GM23338 (cell line): Measurements from ENCODE around the gene PSMD2. TPM values are rescaled to one million over a fixed set of nuclear protein-coding genes. Genes with fewer than 3 reads are reported as not detected.
A peak's percentile ranks its signal among the peaks of the same experiment; 100 is the strongest.

Experiments
- ATAC-seq: fragments of 200-7000 bp; cut with Tn5 transposase; 3 replicates; pipeline ENCODE4 v1.9.1; 2020
- DNase-seq: peaks from one replicate; pipeline ENCODE4 v3.0.0-alpha.2; 2015; ENCODE audit warnings: low spot score
- H2AFZ ChIP-seq: fragments of 200-600 bp; sonication (generic); 2 replicates; pipeline ENCODE4 v1.8.0; 2016; ENCODE audit warnings: antibody characterized with exemption, mild to moderate bottlenecking, moderate library complexity
- H3F3A ChIP-seq: fragments of 200-600 bp; sonication (generic); replicated peaks from 2 replicates; pipeline ENCODE4 v1.8.0; 2017; ENCODE audit warnings: antibody characterized with exemption, mixed run types, low read depth
- H3K27ac ChIP-seq: fragments of 200-600 bp; sonication (generic); 2 replicates; pipeline ENCODE4 v1.6.1; 2016; ENCODE audit warnings: low read depth
- H3K27me3 ChIP-seq: fragments of 200-600 bp; sonication (generic); 2 replicates; pipeline ENCODE4 v1.8.0; 2016; ENCODE audit warnings: mild to moderate bottlenecking, mixed run types, moderate library complexity; ENCODE audit not compliant: insufficient read depth
- H3K36me3 ChIP-seq: fragments of 200-600 bp; sonication (generic); 2 replicates; pipeline ENCODE4 v1.8.0; 2016; ENCODE audit warnings: mild to moderate bottlenecking; ENCODE audit not compliant: insufficient read depth
- H3K4me1 ChIP-seq: fragments of 200-600 bp; sonication (generic); 2 replicates; pipeline ENCODE4 v1.8.0; 2016; ENCODE audit warnings: mild to moderate bottlenecking, moderate library complexity; ENCODE audit not compliant: insufficient read depth
- H3K4me2 ChIP-seq: fragments of 200-600 bp; sonication (generic); 2 replicates; pipeline ENCODE4 v1.7.1; 2017; ENCODE audit warnings: mixed run types
- H3K4me3 ChIP-seq: fragments of 200-600 bp; sonication (generic); 2 replicates; pipeline ENCODE4 v1.6.1; 2016; ENCODE audit warnings: mixed run types
- H3K79me2 ChIP-seq: fragments of 200-600 bp; sonication (generic); replicated peaks from 2 replicates; pipeline ENCODE4 v1.8.0; 2017; ENCODE audit warnings: mild to moderate bottlenecking; ENCODE audit not compliant: insufficient read depth
- H3K9me2 ChIP-seq: fragments of 200-600 bp; sonication (generic); 2 replicates; pipeline ENCODE4 v1.8.0; 2017; ENCODE audit not compliant: insufficient read depth
- H4K20me1 ChIP-seq: fragments of 200-600 bp; sonication (generic); replicated peaks from 2 replicates; pipeline ENCODE4 v1.8.0; 2017; ENCODE audit warnings: mild to moderate bottlenecking; ENCODE audit not compliant: insufficient read depth
- H3K27ac Mint-ChIP-seq: 2 replicates; pipeline ENCODE4 v1.8.0; 2020; ENCODE audit warnings: inconsistent platforms, mild to moderate bottlenecking, moderate library complexity, mixed read lengths
- H3K27me3 Mint-ChIP-seq: 3 replicates; pipeline ENCODE4 v1.8.0; 2022; ENCODE audit warnings: low read depth, mild to moderate bottlenecking, moderate library complexity, mixed read lengths, inconsistent platforms; ENCODE audit not compliant: insufficient read depth, poor library complexity
- H3K36me3 Mint-ChIP-seq: 3 replicates; pipeline ENCODE4 v1.8.0; 2021; ENCODE audit warnings: low read depth, mild to moderate bottlenecking, inconsistent platforms, moderate library complexity, mixed read lengths
- H3K4me1 Mint-ChIP-seq: 3 replicates; pipeline ENCODE4 v1.8.0; 2020; ENCODE audit warnings: mild to moderate bottlenecking, inconsistent platforms, mixed read lengths
- H3K4me3 Mint-ChIP-seq: 3 replicates; pipeline ENCODE4 v1.8.0; 2021; ENCODE audit warnings: moderate library complexity, mild to moderate bottlenecking, inconsistent platforms, mixed read lengths
- H3K9me3 Mint-ChIP-seq: 3 replicates; pipeline ENCODE4 v1.8.0; 2020; ENCODE audit warnings: moderate library complexity, mild to moderate bottlenecking, inconsistent platforms, mixed read lengths
- CREB1 ChIP-seq: fragments of 250-450 bp; sonication (Bioruptor Pico); IDR thresholded peaks from 2 replicates; pipeline ENCODE4 v1.5.0; 2020; ENCODE audit warnings: low read depth, mild to moderate bottlenecking, moderate library complexity
- CTCF ChIP-seq, 2 experiments: fragments of 200-600 bp in 1 of 2; sonication (generic) in 1 of 2; conservative IDR thresholded peaks; 2 replicates each; pipeline versions ENCODE4 v1.5.1 to v1.6.1; 2016 to 2017; ENCODE audit warnings: antibody characterized with exemption in 2 of 2, low read depth in 2 of 2, mild to moderate bottlenecking in 2 of 2, moderate library complexity in 1 of 2
- EZH2 ChIP-seq: fragments of 200-600 bp; sonication (generic); IDR thresholded peaks from one replicate; pipeline ENCODE4 v1.8.0; 2017; ENCODE audit warnings: antibody characterized with exemption, mild to moderate bottlenecking, low read depth; ENCODE audit not compliant: unreplicated experiment
- EZH2phosphoT487 ChIP-seq: fragments of 200-600 bp; sonication (generic); IDR thresholded peaks from one replicate; pipeline ENCODE4 v1.8.1; 2018; ENCODE audit warnings: antibody characterized with exemption; ENCODE audit not compliant: unreplicated experiment
- JUNB ChIP-seq: IDR thresholded peaks from one replicate; pipeline ENCODE4 v1.6.1; 2016; ENCODE audit warnings: antibody characterized with exemption; ENCODE audit not compliant: unreplicated experiment
- NANOG ChIP-seq: IDR thresholded peaks from 2 replicates; pipeline ENCODE4 v1.6.1; 2016; ENCODE audit warnings: antibody characterized with exemption, borderline replicate concordance
- POLR2AphosphoS5 ChIP-seq: IDR thresholded peaks from 2 replicates; pipeline ENCODE4 v1.6.1; 2016; ENCODE audit warnings: antibody characterized with exemption, low read depth
- ZNF114 ChIP-seq: fragments of 250-450 bp; sonication (Bioruptor Pico); IDR thresholded peaks from 2 replicates; pipeline ENCODE4 v1.5.0; 2020; ENCODE audit warnings: mild to moderate bottlenecking, moderate library complexity
- ZNF331 ChIP-seq: fragments of 250-450 bp; sonication (Bioruptor Pico); IDR thresholded peaks from 2 replicates; pipeline ENCODE4 v1.5.0; 2020; ENCODE audit warnings: low read depth, mild to moderate bottlenecking, moderate library complexity
- polyA plus RNA-seq: library from polyadenylated mRNA; unstranded; fragments of >200 nt; fragmentation: Nextera tagmentation; extraction: Ambion mirVana; gene quantifications from 2 replicates; pipeline ENCODE4 v1.2.1, GENCODE V29; 2016
- total RNA-seq: library from RNA; depleted of rRNA; stranded (reverse); fragments of >200 nt; shearing (Covaris generic); gene quantifications from 2 replicates; pipeline ENCODE4 v1.2.3, GENCODE V29; 2014
- TF ChIP-seq, protein P1 (sequence below): IDR thresholded peaks from 2 replicates; pipeline ENCODE4 v1.6.1; 2016; ENCODE audit warnings: antibody characterized with exemption
- TF ChIP-seq, protein P2 (sequence below): fragments of 250-450 bp; sonication (Bioruptor Pico); IDR thresholded peaks from 2 replicates; pipeline ENCODE4 v1.5.0; 2020; ENCODE audit warnings: mild to moderate bottlenecking, moderate library complexity

The PSMD2 gene
- total and polyA plus RNA-seq, 2 experiments from 2014 or later = 117 to 507 TPM

GRCh38 chr3:184332370-184333090 lies 33.5 kb downstream of the PSMD2 start:
- H3K27ac Mint-ChIP-seq = peak overlapping the region; percentile 13; the same call in 1 of the 2 replicates

More at GRCh38 chr3:184332370-184333090, 33.5 kb downstream of the PSMD2 start:
- H3K9me3 Mint-ChIP-seq = peaks cover under 1% of the 10 kb centered on the region; the same call in 1 of the 3 replicates
- Histone ChIP-seq H3K27me3 (no peaks in the 10 kb centered on the region), H3K4me3 (no peak overlapping the region), H2AFZ (no peak overlapping the region), H3K36me3 (peaks cover 59% of the 10 kb centered on the region), H3K27ac (0 out of 2 replicates have a peak overlapping the region, but pooled peaks have one; percentile 26), H3K9me2 (no peaks in the 10 kb centered on the region), H3F3A (peaks cover 61% of the 10 kb centered on the region), H3K4me2 (no peak overlapping the region), H3K79me2 (peaks cover 30% of the 10 kb centered on the region), H4K20me1 (peaks cover 44% of the 10 kb centered on the region), H3K4me1 (peaks cover 12% of the 10 kb centered on the region)
- peaks cover 78% of the 10 kb centered on the region for H3K36me3 Mint-ChIP-seq
- TF ChIP-seq NANOG (no peak), JUNB (no peak), POLR2AphosphoS5 (no peak), CREB1 (CRISPR knock-in tag) (no peak), ZNF331 (CRISPR knock-in tag) (no peak), ZNF114 (CRISPR knock-in tag) (no peak), EZH2phosphoT487 (no peak), EZH2 (no peak), CTCF (conservative IDR thresholded peaks at IDR 0.05; ENCODE audit: low read depth in 2 of 2) (no peak)
- TF ChIP-seq, protein P1, sequence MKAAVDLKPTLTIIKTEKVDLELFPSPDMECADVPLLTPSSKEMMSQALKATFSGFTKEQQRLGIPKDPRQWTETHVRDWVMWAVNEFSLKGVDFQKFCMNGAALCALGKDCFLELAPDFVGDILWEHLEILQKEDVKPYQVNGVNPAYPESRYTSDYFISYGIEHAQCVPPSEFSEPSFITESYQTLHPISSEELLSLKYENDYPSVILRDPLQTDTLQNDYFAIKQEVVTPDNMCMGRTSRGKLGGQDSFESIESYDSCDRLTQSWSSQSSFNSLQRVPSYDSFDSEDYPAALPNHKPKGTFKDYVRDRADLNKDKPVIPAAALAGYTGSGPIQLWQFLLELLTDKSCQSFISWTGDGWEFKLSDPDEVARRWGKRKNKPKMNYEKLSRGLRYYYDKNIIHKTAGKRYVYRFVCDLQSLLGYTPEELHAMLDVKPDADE = no peak
- TF ChIP-seq, protein P2, sequence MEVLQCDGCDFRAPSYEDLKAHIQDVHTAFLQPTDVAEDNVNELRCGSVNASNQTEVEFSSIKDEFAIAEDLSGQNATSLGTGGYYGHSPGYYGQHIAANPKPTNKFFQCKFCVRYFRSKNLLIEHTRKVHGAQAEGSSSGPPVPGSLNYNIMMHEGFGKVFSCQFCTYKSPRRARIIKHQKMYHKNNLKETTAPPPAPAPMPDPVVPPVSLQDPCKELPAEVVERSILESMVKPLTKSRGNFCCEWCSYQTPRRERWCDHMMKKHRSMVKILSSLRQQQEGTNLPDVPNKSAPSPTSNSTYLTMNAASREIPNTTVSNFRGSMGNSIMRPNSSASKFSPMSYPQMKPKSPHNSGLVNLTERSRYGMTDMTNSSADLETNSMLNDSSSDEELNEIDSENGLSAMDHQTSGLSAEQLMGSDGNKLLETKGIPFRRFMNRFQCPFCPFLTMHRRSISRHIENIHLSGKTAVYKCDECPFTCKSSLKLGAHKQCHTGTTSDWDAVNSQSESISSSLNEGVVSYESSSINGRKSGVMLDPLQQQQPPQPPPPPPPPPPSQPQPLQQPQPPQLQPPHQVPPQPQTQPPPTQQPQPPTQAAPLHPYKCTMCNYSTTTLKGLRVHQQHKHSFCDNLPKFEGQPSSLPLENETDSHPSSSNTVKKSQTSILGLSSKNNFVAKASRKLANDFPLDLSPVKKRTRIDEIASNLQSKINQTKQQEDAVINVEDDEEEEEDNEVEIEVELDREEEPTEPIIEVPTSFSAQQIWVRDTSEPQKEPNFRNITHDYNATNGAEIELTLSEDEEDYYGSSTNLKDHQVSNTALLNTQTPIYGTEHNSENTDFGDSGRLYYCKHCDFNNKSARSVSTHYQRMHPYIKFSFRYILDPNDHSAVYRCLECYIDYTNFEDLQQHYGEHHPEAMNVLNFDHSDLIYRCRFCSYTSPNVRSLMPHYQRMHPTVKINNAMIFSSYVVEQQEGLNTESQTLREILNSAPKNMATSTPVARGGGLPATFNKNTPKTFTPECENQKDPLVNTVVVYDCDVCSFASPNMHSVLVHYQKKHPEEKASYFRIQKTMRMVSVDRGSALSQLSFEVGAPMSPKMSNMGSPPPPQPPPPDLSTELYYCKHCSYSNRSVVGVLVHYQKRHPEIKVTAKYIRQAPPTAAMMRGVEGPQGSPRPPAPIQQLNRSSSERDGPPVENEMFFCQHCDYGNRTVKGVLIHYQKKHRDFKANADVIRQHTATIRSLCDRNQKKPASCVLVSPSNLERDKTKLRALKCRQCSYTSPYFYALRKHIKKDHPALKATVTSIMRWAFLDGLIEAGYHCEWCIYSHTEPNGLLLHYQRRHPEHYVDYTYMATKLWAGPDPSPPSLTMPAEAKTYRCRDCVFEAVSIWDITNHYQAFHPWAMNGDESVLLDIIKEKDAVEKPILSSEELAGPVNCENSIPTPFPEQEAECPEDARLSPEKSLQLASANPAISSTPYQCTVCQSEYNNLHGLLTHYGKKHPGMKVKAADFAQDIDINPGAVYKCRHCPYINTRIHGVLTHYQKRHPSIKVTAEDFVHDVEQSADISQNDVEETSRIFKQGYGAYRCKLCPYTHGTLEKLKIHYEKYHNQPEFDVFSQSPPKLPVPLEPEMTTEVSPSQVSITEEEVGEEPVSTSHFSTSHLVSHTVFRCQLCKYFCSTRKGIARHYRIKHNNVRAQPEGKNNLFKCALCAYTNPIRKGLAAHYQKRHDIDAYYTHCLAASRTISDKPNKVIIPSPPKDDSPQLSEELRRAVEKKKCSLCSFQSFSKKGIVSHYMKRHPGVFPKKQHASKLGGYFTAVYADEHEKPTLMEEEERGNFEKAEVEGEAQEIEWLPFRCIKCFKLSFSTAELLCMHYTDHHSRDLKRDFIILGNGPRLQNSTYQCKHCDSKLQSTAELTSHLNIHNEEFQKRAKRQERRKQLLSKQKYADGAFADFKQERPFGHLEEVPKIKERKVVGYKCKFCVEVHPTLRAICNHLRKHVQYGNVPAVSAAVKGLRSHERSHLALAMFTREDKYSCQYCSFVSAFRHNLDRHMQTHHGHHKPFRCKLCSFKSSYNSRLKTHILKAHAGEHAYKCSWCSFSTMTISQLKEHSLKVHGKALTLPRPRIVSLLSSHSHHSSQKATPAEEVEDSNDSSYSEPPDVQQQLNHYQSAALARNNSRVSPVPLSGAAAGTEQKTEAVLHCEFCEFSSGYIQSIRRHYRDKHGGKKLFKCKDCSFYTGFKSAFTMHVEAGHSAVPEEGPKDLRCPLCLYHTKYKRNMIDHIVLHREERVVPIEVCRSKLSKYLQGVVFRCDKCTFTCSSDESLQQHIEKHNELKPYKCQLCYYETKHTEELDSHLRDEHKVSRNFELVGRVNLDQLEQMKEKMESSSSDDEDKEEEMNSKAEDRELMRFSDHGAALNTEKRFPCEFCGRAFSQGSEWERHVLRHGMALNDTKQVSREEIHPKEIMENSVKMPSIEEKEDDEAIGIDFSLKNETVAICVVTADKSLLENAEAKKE = no peak
- H3K27me3 Mint-ChIP-seq = peaks cover 31% of the 10 kb centered on the region
- no peak overlapping the region; the same call in 2 of the 3 replicates for H3K4me3 Mint-ChIP-seq
- ATAC-seq (no peak), DNase-seq (no peak)
- H3K4me1 Mint-ChIP-seq = peaks cover 16% of the 10 kb centered on the region
